Measurements from ENCODE around the gene WDTC1. TPM values are rescaled to one million over a fixed set of nuclear protein-coding genes. Genes with fewer than 3 reads are reported as not detected.

WDTC1 gene
- total RNA-seq, 2 experiments from 2014 or later = 28.9 to 32.6 TPM

GRCh38 chr1:27314737-27315136 lies 80.3 kb downstream of the WDTC1 start:
- no peak for ATAC-seq
- Mint-ChIP-seq H3K4me3 (no peak overlapping the region), H3K27me3 (peaks cover 2% of the 10 kb centered on the region), H3K4me1 (no peaks in the 10 kb centered on the region), H3K36me3 (no peaks in the 10 kb centered on the region), H3K27ac (no peak overlapping the region), H3K9me3 (ENCODE audit: low read depth) (no peaks in the 10 kb centered on the region)
- DNase-seq = no peak
- CTCF ChIA-PET = interaction anchor here (0.7 to 3.8 kb wide), 3 partner anchors 14 to 166 kb away, joined by 3 to 31 read pairs (median 4); no protein-coding TSS in a partner anchor

DNA sequence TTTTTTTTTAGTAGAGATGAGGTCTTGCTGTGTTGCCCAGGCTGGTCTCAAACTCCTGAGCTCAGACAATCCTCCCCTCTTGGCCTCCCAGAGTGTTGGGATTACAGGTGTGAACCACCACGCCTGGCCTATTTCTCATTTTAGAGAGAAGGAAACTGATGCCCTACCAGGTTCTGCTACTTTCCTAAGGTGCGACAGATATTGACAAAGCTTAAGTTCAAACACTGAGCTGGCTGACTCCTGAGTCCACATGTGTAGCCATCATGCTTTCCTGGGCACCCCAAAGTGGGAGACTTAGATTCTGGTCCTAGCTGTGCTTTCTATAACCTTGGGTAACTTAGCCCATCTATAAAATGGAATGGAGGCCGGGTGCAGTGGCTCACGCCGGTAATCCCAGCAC lies 82.4 kb downstream of the WDTC1 start:
- no peak for ATAC-seq
- DNase-seq = no peak
- no peak overlapping the region for H3K4me3 Mint-ChIP-seq
- no peaks in the 10 kb centered on the region for H3K36me3 Mint-ChIP-seq
- H3K27ac Mint-ChIP-seq = no peak overlapping the region
- H3K9me3 Mint-ChIP-seq (ENCODE audit: low read depth) = no peaks in the 10 kb centered on the region
- peaks cover 2% of the 10 kb centered on the region for H3K27me3 Mint-ChIP-seq
- peaks cover 7% of the 10 kb centered on the region for H3K4me1 Mint-ChIP-seq
- CTCF ChIA-PET = interaction anchor here (1.2 to 4.2 kb wide), 5 partner anchors 10 to 78 kb away, joined by 3 to 15 read pairs (median 9); no protein-coding TSS in a partner anchor

DNA sequence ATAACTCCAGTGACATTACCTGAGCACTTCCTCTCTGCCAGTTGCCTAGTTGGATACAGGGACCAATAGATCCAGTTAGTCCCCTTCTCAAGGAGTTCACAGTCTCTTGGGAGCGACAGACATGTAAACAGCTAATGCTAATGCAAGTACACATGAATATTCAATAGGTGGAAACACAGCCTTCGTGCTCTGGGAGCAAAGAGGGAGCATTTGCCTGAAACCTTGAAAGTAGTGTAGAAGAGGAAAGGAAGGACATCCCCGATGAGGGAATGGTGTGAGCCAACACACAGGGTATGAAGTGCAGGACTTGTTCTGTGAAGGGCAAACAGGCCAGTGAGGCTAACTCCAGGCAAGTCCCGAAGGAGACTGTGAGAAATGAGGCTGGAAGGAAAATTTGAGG lies 83.7 kb downstream of the WDTC1 start:
- no peak overlapping the region for H3K27ac Mint-ChIP-seq
- H3K36me3 Mint-ChIP-seq = peaks cover 5% of the 10 kb centered on the region
- H3K27me3 Mint-ChIP-seq = peaks cover 2% of the 10 kb centered on the region
- CTCF ChIA-PET = interaction anchor here (1.5 to 4.2 kb wide), 5 partner anchors 14 to 273 kb away, joined by 3 to 17 read pairs (median 13); no protein-coding TSS in a partner anchor
- H3K4me3 Mint-ChIP-seq = no peak overlapping the region
- peaks cover 12% of the 10 kb centered on the region for H3K4me1 Mint-ChIP-seq
- H3K9me3 Mint-ChIP-seq (ENCODE audit: low read depth) = no peaks in the 10 kb centered on the region
- DNase-seq (no peak), ATAC-seq (no peak)

DNA sequence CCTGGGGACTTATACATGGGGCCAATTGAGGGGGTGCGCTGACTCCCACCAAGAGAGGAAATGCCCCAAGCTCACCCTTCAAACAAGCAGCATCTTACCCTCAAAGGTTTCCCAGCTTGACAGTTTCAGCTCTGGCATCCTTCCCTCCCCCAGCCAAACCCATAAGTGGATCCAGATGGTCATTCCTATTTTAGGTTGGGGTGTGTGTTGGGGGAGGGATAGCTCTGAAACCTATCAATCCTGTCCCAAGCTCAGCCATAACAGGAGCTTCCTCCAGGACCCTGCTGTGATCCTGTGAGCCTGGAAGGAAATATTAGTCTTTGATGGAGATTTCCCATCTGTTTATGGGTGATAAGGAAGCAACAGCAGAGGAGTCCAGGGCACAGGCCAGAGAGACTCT lies 84.2 kb downstream of the WDTC1 start:
- Mint-ChIP-seq H3K27ac (no peak overlapping the region), H3K9me3 (ENCODE audit: low read depth) (no peaks in the 10 kb centered on the region), H3K27me3 (peaks cover 2% of the 10 kb centered on the region), H3K4me1 (peaks cover 17% of the 10 kb centered on the region), H3K36me3 (peaks cover 5% of the 10 kb centered on the region), H3K4me3 (no peak overlapping the region)
- DNase-seq = no peak
- CTCF ChIA-PET = interaction anchor here (0.7 to 4.2 kb wide), 7 partner anchors 14 to 274 kb away, joined by 3 to 17 read pairs (median 10); no protein-coding TSS in a partner anchor
- no peak for ATAC-seq

DNA sequence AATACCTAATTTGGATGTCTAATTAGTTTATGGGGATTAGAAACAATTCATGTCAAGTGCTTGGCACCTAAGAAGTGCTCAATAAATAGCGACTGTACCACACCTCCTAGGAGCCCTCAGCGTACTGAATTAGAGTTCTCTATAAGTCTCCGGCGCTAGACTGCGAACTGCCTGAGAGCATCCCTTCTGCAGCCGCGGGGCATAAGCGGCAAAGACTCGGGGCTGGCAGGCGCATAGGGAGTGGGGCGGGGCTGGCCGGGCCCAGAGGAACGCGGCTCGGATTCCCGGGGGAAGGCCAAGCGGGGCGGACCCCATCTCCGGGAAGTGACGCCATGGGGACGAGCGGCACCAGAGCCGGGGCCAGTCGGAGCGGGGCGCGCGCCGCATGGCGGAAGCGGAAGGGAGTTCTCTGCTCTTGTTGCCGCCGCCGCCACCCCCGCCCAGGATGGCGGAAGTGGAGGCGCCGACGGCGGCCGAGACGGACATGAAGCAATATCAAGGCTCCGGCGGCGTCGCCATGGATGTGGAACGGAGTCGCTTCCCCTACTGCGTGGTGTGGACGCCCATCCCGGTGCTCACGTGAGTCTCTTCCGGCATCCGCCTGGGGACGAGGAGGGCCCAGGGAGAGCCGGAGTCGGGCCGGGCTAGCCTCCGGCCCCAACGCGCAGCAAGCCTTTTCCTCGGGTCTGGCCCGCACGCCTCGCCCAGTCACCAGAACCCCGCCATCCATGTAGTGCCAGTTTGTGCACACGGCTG lies 87.6 kb downstream of the WDTC1 start, which contains the start of gene TMEM222:
Gene TMEM222, plus strand, starts transcription at position 351 of the 756 bp plus-strand sequence. Its CDS starts 35 bp downstream, at position 386.
- H3K4me1 Mint-ChIP-seq = peaks cover 43% of the 10 kb centered on the region
- peak; percentile 98 for DNase-seq
- peak; percentile 98 for ATAC-seq
- H3K9me3 Mint-ChIP-seq (ENCODE audit: low read depth) = no peaks in the 10 kb centered on the region
- peak within 1 kb of the TSS; percentile 96 for H3K27ac Mint-ChIP-seq
- H3K4me3 Mint-ChIP-seq = peak within 1 kb of the TSS; percentile 92
- CTCF ChIA-PET = interaction anchor here (0.7 to 3.5 kb wide), 10 partner anchors 12 to 341 kb away, joined by 3 to 33 read pairs (median 4); partner anchors contain the start of genes GPR3 and SYTL1
- peaks cover 25% of the 10 kb centered on the region for H3K36me3 Mint-ChIP-seq
- H3K27me3 Mint-ChIP-seq = peaks cover 2% of the 10 kb centered on the region

DNA sequence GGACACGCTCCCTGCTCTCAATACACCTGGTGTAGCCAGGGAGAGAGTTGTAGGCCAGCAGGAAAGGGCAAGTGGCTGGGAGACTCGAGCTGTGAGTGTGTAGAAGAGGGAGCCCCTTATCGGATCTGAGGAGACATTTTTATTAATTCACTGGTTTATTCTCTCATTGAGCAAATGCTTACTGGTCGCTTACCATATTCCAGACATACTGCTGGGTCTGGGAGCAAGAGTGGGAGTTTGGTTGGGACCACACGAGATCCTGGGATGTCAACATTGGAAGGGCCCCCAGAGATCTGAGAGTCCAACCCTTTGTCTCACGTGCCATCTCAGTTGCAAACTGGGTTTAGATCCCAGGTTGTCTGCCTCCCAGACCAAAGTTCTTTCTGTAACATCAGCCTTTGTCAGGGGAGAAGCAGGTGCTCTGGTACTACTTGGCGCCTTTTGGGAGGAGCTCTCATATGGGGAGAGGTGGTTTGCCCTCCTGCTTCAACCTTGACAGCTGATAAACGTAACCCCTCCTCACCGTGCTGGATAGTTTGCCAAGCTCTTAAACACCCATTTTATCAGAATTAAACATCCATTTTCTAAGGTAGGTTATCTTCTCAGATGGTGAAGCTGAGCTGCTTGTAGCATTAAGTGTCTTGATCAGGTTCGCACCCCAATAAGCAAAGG lies 88.3 kb downstream of the WDTC1 start:
- CTCF ChIA-PET = interaction anchor here (0.7 to 3.5 kb wide), 12 partner anchors 11 to 340 kb away, joined by 3 to 33 read pairs (median 4); partner anchors contain the start of gene GPR3
- Mint-ChIP-seq H3K4me3 (peak overlapping the region; percentile 92), H3K27me3 (peaks cover 2% of the 10 kb centered on the region), H3K9me3 (ENCODE audit: low read depth) (no peaks in the 10 kb centered on the region), H3K4me1 (peaks cover 45% of the 10 kb centered on the region), H3K27ac (peak overlapping the region; percentile 96), H3K36me3 (peaks cover 26% of the 10 kb centered on the region)
- no peak for DNase-seq
- ATAC-seq = no peak

DNA sequence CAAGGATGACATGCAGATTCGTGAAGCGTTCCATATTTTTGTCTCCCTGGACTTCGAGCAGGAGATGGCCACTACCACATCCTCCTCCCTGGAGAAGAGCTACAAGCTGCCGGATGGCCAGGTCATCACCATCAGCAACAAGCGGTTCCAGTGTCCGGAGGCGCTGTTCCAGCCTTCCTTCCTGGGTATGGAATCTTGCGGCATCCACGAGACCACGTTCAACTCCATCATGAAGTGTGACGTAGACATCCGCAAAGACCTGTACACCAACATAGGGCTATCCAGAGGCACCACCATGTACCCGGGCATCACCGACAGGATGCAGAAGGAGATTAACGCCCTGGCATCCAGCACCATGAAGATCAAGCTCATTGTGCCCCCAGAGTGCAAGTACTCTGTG lies 90.9 kb downstream of the WDTC1 start:
- Mint-ChIP-seq H3K9me3 (ENCODE audit: low read depth) (no peaks in the 10 kb centered on the region), H3K27me3 (no peaks in the 10 kb centered on the region), H3K4me3 (no peak overlapping the region), H3K27ac (no peak overlapping the region), H3K36me3 (peaks cover 33% of the 10 kb centered on the region), H3K4me1 (peaks cover 54% of the 10 kb centered on the region)
- CTCF ChIA-PET = interaction anchor here (1.4 to 3.5 kb wide), 2 partner anchors 8 to 281 kb away, joined by 4 to 33 read pairs; no protein-coding TSS in a partner anchor
- DNase-seq (no peak), ATAC-seq (no peak)

- DNase-seq = no peak
- no peak for ATAC-seq
- peaks cover 30% of the 10 kb centered on the region for H3K36me3 Mint-ChIP-seq
- H3K27me3 Mint-ChIP-seq = no peaks in the 10 kb centered on the region
- H3K4me3 Mint-ChIP-seq = no peak overlapping the region
- peak overlapping the region; percentile 14 for H3K27ac Mint-ChIP-seq
- H3K9me3 Mint-ChIP-seq (ENCODE audit: low read depth) = no peaks in the 10 kb centered on the region
- CTCF ChIA-PET = interaction anchor here (0.8 to 2.6 kb wide), 5 partner anchors 28 to 67 kb away, joined by 4 to 20 read pairs (median 11); no protein-coding TSS in a partner anchor
- peaks cover 55% of the 10 kb centered on the region for H3K4me1 Mint-ChIP-seq
Observed at GRCh38 chr1:27327964-27328363, 93.5 kb downstream of the WDTC1 start.

- no peak for DNase-seq
- CTCF ChIA-PET = interaction anchor here (1.2 to 4.3 kb wide), 2 partner anchors 14 to 63 kb away, joined by 4 to 33 read pairs; no protein-coding TSS in a partner anchor
- Mint-ChIP-seq H3K4me3 (no peak overlapping the region), H3K4me1 (peaks cover 30% of the 10 kb centered on the region), H3K27ac (no peak overlapping the region), H3K36me3 (peaks cover 17% of the 10 kb centered on the region), H3K27me3 (no peaks in the 10 kb centered on the region), H3K9me3 (ENCODE audit: low read depth) (no peaks in the 10 kb centered on the region)
- no peak for ATAC-seq
Observed at GRCh38 chr1:27330786-27331185, 96.4 kb downstream of the WDTC1 start.

GRCh38 chr1:27331426-27331825 lies 97.0 kb downstream of the WDTC1 start:
- peaks cover 25% of the 10 kb centered on the region for H3K4me1 Mint-ChIP-seq
- CTCF ChIA-PET = interaction anchor here (1.8 to 4.3 kb wide), 6 partner anchors 12 to 112 kb away, joined by 5 to 73 read pairs (median 19); no protein-coding TSS in a partner anchor
- H3K27ac Mint-ChIP-seq = peak overlapping the region; percentile 28

GRCh38 chr1:27331922-27332321 lies 97.5 kb downstream of the WDTC1 start:
- DNase-seq (no peak), ATAC-seq (no peak)
- CTCF ChIA-PET = interaction anchor here (0.6 to 4.3 kb wide), 27 partner anchors 8 to 396 kb away, joined by 3 to 73 read pairs (median 8); partner anchors contain the start of genes MAP3K6 and SYTL1
- Mint-ChIP-seq H3K27ac (peak overlapping the region; percentile 57), H3K4me3 (no peak overlapping the region), H3K36me3 (peaks cover 19% of the 10 kb centered on the region), H3K9me3 (ENCODE audit: low read depth) (no peaks in the 10 kb centered on the region), H3K4me1 (peaks cover 23% of the 10 kb centered on the region), H3K27me3 (no peaks in the 10 kb centered on the region)

More at GRCh38 chr1:27331426-27331825, 97.0 kb downstream of the WDTC1 start:
- Mint-ChIP-seq H3K4me3 (no peak overlapping the region), H3K27me3 (no peaks in the 10 kb centered on the region), H3K36me3 (peaks cover 16% of the 10 kb centered on the region), H3K9me3 (ENCODE audit: low read depth) (no peaks in the 10 kb centered on the region)
- DNase-seq (no peak), ATAC-seq (no peak)

DNA sequence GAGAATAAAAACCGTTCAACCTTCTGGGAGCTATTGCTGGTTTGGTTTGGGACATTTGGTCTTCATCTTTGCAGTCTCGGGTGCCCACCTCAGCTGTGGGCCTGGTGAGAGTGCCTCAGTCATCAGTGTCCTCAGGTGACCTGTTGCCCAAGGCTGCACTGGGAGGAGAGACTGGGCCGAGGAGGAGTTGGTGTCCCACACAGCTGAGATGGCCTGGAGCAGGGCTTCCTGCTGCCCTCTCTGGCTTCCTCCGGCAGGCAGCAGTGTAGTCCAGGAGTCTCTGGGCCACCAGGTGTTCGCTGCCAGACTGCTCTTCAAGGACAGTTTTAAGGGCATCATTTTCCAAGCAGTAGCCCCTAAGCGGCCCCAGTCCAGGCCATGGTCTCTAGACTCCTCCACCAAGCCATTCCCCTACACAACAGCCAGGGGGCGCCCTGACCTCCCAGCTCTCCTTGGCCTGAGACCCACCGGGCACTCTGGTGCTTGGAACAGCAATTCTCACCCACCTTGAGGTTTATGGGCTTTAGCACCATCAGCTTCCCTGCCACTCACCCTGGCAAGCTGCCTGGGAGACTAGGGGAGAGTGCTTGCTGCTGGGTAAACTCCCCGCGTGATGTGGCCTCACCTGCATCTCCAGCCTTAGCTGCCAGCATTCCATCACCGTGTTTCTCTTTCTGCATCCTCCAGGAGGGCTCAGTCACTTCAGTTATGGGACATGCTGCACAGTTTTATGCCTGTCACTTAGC lies 98.3 kb downstream of the WDTC1 start:
- CTCF ChIA-PET = interaction anchor here (0.5 to 4.3 kb wide), 39 partner anchors 9 to 398 kb away, joined by 3 to 73 read pairs (median 5); partner anchors contain the start of genes CD164L2, MAP3K6 and SYTL1
- no peaks in the 10 kb centered on the region for H3K27me3 Mint-ChIP-seq
- H3K4me1 Mint-ChIP-seq = peaks cover 20% of the 10 kb centered on the region
- DNase-seq = peak; percentile 61
- H3K4me3 Mint-ChIP-seq = no peak overlapping the region
- H3K9me3 Mint-ChIP-seq (ENCODE audit: low read depth) = no peaks in the 10 kb centered on the region
- peak; percentile 77 for ATAC-seq
- H3K27ac Mint-ChIP-seq = peak overlapping the region; percentile 57
- H3K36me3 Mint-ChIP-seq = peaks cover 17% of the 10 kb centered on the region

Data from activated CD8-positive, alpha-beta memory T cell treated with anti-CD3 and anti-CD28 coated beads, Interleukin-2, amount 10 ng/mL, durations not matched to agents 7 days and 5 days (primary cell).